GM19438 (cell line): Measurements from ENCODE around the gene EXTL1.

ENCODE experiments used
- ATAC-seq: cut with Tn5 transposase; IDR thresholded peaks from one replicate; pipeline ENCODE4 v1.9.1; 2021; ENCODE audit warnings: low read depth; ENCODE audit not compliant: unreplicated experiment

EXTL1 gene

GRCh38 chr1:26023826-26024225 is 2.3 kb downstream of the EXTL1 start:
- ATAC-seq: no peak

DNA sequence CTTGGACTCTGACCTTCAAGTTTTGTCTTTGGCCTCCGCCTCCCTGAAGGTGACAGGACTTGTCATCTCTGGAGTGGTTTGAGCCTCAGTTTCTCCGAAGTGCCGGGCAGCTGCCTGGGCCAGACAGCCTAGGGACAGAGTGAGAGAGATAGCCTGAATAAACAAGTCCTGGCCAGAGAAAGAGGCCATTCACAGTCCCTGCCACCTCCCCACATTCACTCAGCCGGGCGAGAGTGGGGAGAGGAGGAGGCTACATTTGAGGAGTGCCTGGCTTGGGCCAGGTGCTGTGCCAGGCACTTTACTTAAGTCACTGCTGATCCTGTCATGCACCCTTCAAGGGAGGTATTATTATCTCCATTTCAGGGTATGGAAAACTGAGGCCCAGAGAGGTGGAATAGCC is 3.5 kb downstream of the EXTL1 start:
- no peak for ATAC-seq

GRCh38 chr1:26025517-26025916 is 3.9 kb downstream of the EXTL1 start:
- no peak for ATAC-seq

GRCh38 chr1:26027716-26028489 is 6.3 kb downstream of the EXTL1 start:
- ATAC-seq: no peak

GRCh38 chr1:26028490-26028980 is 7.0 kb downstream of the EXTL1 start:
- ATAC-seq: no peak

- no peak for ATAC-seq
These were observed 7.7 kb downstream of the EXTL1 start for GRCh38 chr1:26029054-26029863.

GRCh38 chr1:26029864-26030481 is 8.4 kb downstream of the EXTL1 start:
- no peak for ATAC-seq

GRCh38 chr1:26031196-26031595 is 9.6 kb downstream of the EXTL1 start:
- no peak for ATAC-seq

GRCh38 chr1:26031611-26032220 is 10.1 kb downstream of the EXTL1 start:
- ATAC-seq: no peak

DNA sequence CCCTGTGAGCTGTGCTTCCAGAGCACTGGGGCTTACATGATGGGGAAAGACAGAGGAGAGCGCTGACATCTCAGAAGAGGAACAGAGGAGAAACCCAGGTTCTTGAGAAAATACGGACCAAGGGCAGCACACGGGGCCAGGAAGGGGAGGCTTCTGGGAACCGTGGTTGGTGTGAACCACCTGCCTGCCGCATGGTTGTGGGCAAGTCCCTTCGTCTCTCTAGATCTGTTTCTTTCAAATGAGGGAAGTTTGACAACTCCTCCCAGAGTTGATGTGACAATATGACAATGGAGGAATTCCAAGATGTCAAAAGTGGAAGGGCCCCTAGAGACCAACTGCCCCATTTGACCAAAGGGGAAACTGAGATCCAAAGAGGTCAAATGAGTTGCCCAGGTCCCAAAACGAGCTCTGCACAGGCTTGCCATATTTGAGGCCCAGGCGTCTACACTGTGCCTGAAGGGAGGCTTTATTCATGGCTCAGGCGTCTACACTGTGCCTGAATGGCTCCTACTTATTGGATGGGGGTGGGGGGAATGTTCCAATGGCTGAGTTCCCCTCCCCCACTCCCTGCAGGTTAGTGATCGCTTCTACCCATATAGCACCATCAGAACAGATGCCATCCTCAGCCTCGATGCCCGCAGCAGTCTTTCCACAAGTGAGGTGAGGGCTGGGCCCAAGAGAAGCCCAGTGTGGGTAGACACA is 11.2 kb downstream of the EXTL1 start:
- ATAC-seq: no peak

GRCh38 chr1:26034504-26035202 is 13.1 kb downstream of the EXTL1 start:
- no peak for ATAC-seq

DNA sequence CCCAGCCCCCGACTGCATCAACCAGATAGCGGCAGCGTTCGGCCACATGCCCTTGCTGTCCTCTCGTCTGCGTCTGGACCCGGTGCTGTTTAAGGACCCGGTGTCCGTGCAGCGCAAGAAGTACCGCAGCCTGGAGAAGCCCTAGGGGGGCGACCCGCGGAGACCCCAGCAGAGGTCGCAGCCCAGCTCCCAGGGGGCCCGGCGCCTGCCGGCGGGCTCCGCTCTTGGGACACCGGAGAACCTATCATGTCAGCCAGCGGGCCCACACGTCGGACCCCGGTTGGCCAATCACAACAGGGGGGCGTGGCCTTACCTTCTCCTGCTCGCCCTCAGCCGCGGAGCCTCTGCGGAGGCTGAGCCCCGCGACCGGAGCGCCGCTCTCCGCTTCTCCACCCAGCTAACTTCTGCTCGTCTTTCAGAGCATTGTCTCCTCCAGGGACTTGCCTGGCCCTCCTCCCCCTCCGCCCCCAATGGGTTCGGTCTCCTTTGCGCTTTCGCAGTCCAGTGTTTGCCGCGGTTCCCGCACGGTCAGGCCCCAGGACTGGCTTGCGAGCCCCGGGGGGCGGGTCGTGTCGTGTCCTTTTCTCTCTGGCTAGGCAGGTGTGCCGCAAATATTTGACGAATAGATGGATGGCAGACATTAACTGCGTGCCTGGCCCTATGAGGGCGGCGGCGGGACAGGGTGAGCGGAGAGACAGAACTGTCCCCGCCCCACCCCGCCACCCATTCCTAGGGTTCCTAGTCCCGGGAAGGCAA is 13.8 kb downstream of the EXTL1 start:
- peak; percentile 90 for ATAC-seq

DNA sequence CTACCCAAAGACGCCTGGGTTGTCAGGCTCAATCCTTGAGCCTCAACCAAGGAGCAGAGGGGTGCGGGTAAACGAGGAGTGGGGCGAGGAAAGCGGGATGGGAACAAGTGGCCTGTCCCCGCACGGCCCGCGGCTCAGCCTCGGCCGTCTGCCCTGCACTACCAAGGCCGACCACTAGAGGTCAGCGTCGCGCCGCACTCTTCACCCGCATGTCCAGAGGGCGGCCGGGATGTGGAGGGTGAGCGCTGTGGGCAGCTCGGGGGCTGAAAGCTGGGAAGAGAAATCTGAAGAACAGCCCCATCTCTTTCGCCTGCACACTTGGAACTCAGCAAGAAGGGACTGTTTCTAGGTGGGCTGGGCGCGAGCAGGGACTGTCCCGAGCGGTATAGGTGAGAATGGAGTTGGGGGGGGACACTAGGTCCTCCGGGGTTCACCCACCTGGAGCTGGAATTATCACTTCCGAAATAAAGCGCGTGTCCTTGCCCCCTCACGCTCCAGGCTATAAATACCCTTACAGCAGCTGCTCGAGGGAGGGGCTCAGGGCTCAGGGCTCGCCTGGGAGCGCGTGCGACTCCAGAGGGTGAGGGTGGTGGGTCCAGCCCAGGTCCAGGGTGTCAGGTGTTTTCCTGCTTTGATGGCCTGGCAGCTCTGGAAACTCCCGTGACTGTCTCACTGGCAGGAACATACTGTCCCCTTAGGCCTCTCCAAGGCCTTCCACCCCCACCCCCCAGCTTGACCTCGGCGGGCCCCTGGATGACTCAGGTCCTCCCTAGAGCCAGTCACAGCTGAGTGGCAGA is 14.6 kb downstream of the EXTL1 start:
- ATAC-seq: peak; percentile 73

GRCh38 chr1:26036756-26037281 is 15.2 kb downstream of the EXTL1 start:
- ATAC-seq: no peak

DNA sequence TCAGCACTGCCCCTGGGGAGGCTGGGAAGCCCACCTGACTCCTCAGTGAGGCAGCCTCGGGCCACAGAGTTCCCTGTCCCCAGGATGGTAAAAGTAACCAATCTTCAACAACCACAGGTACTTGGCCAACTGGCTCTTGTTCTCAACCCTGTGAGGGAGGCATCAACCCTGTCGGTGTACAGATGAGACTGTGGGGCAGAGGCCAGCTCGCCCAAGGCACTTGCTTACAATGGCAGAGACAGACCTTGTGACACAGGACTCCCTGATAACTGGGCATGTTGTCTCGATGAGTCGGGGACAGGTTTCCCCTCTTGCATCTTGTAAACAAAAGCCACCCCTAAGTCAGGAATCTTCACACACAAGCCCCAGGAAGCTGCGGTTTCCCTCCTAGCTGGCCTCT is 16.3 kb downstream of the EXTL1 start:
- ATAC-seq: no peak

- no peak for ATAC-seq
These were observed 16.9 kb downstream of the EXTL1 start for GRCh38 chr1:26038477-26038876.

GRCh38 chr1:26038904-26039303 is 17.3 kb downstream of the EXTL1 start:
- no peak for ATAC-seq

- no peak for ATAC-seq
These were observed 19.8 kb downstream of the EXTL1 start for GRCh38 chr1:26041401-26041800.
